Testis (tissue), 3 donors: ENCODE measurements around the gene PDCD11. TPM values are rescaled to one million over a fixed set of nuclear protein-coding genes. Genes with fewer than 3 reads are reported as not detected.
A peak's percentile ranks its signal among the peaks of the same experiment; 100 is the strongest.

Experiments
- DNase-seq: peaks from one replicate; pipeline ENCODE4 v3.0.0-alpha.2; 2019
- H3K27ac ChIP-seq, 2 donors: fragments of 200-600 bp; sonication (generic); one replicate each; pipeline ENCODE4 v1.5.1; 2019
- H3K27me3 ChIP-seq: fragments of 200-600 bp; sonication (generic); one replicate; pipeline ENCODE4 v1.5.1; 2019
- H3K36me3 ChIP-seq: fragments of 200-600 bp; sonication (generic); one replicate; pipeline ENCODE4 v1.5.1; 2017; ENCODE audit warnings: low read depth; ENCODE audit errors: missing control alignments
- H3K4me1 ChIP-seq: fragments of 200-600 bp; sonication (generic); one replicate; pipeline ENCODE4 v1.5.1; 2019
- H3K4me3 ChIP-seq, 2 donors: fragments of 200-600 bp; sonication (generic); one replicate each; pipeline ENCODE4 v1.5.1; 2017 to 2019
- H3K9me3 ChIP-seq: fragments of 200-600 bp; sonication (generic); one replicate; pipeline ENCODE4 v1.5.1; 2017
- CTCF ChIP-seq, 3 experiments: fragments of 450-650 bp in 2 of 3; fragments of 200-600 bp in 1 of 3; sonication (generic) in 1 of 3; IDR thresholded peaks; one replicate each; pipeline ENCODE4 v1.5.1; 2016 to 2019; ENCODE audit warnings: antibody characterized with exemption in 3 of 3, mild to moderate bottlenecking in 2 of 3, moderate library complexity in 1 of 3
- POLR2A ChIP-seq: fragments of 450-650 bp; IDR thresholded peaks from one replicate; pipeline ENCODE4 v1.6.1; 2017; ENCODE audit warnings: antibody characterized with exemption, mild to moderate bottlenecking, moderate library complexity
- WGBS, 2 donors: methylation state at CpG; one replicate each; pipeline ENCODE4 v1.1.5; 2018; 5-methylcytosine and 5-hydroxymethylcytosine counted together
- intact Hi-C: fragments of 100-400 bp; cut with DNase I; formaldehyde crosslinking; loops from one replicate; pipeline ENCODE4 v1.15.1; 2023; ENCODE audit warnings: low total_unique reads
- polyA plus RNA-seq: library from polyadenylated mRNA; stranded (reverse); fragments of 350-450 nt; fragmentation: Illumina TruSeq; extraction: RNeasy Lipid Tissue Mini Kit (QIAGEN cat#74804); gene quantifications from one replicate; pipeline ENCODE4 v1.2.3, GENCODE V29; 2014; ENCODE audit warnings: low read depth, low replicate concordance; ENCODE audit not compliant: insufficient read depth
- total RNA-seq, 2 donors: library from RNA; depleted of rRNA; stranded (reverse); fragments of >200 nt; gene quantifications; one replicate each; pipeline ENCODE4 v1.2.3, GENCODE V29; 2016

Gene PDCD11
- total and polyA plus RNA-seq, 3 donors from 2014 or later = 47.3 to 54.9 (median 50.7) TPM

- intact Hi-C loops = no loop called here
- peak overlapping the region; percentile 72 to 85 for H3K27ac ChIP-seq
- TF ChIP-seq POLR2A (no peak), CTCF (IDR thresholded peaks at IDR 0.05) (no peak)
- peak; percentile 76 for DNase-seq
- 29 to 48% methylated on average over 12 to 13 of the region's 13 CpGs for WGBS, 2 donors
- H3K27me3 ChIP-seq = no peaks in the 10 kb centered on the region
- H3K9me3 ChIP-seq = no peaks in the 10 kb centered on the region
- no peak overlapping the region for H3K4me3 ChIP-seq
- H3K4me1 ChIP-seq = peaks cover 38% of the 10 kb centered on the region
- no peaks in the 10 kb centered on the region for H3K36me3 ChIP-seq
These were observed 45.6 kb downstream of the PDCD11 start for GRCh38 chr10:103442031-103442461.

GRCh38 chr10:103443475-103444185 is 47.2 kb downstream of the PDCD11 start:
- Histone ChIP-seq H3K4me1 (peaks cover 54% of the 10 kb centered on the region), H3K27ac (peak overlapping the region; percentile 72 to 85), H3K27me3 (no peaks in the 10 kb centered on the region), H3K36me3 (no peaks in the 10 kb centered on the region), H3K4me3 (no peak overlapping the region), H3K9me3 (no peaks in the 10 kb centered on the region)
- no peak for DNase-seq
- WGBS, 2 donors = 92% methylated on average over 21 to 23 of the region's 23 CpGs
- TF ChIP-seq POLR2A (no peak), CTCF (IDR thresholded peaks at IDR 0.05) (no peak)
- intact Hi-C loops = no loop called here

- WGBS, 2 donors = 74 to 82% methylated on average over 9 to 10 of the region's 10 CpGs
- no peaks in the 10 kb centered on the region for H3K36me3 ChIP-seq
- TF ChIP-seq CTCF (IDR thresholded peaks at IDR 0.05) = no peak
- no peak for TF ChIP-seq POLR2A
- peaks cover 62% of the 10 kb centered on the region for H3K4me1 ChIP-seq
- no peak for DNase-seq
- H3K27ac ChIP-seq = peak overlapping the region in 1 of 2 donors; percentile 83
- H3K4me3 ChIP-seq = no peak overlapping the region
- intact Hi-C loops = no loop called here
- no peaks in the 10 kb centered on the region for H3K27me3 ChIP-seq
- H3K9me3 ChIP-seq = no peaks in the 10 kb centered on the region
These were observed 48.1 kb downstream of the PDCD11 start for GRCh38 chr10:103444478-103444877.

GRCh38 chr10:103445366-103445765 is 48.9 kb downstream of the PDCD11 start:
- Histone ChIP-seq H3K36me3 (no peaks in the 10 kb centered on the region), H3K27me3 (no peaks in the 10 kb centered on the region), H3K9me3 (no peaks in the 10 kb centered on the region), H3K27ac (peak overlapping the region; percentile 70 to 83), H3K4me1 (peaks cover 71% of the 10 kb centered on the region), H3K4me3 (no peak overlapping the region)
- TF ChIP-seq CTCF (IDR thresholded peaks at IDR 0.05) (no peak), POLR2A (no peak)
- 89 to 94% methylated on average over 9 of the region's 9 CpGs for WGBS, 2 donors
- intact Hi-C loops = no loop called here
- no peak for DNase-seq
